ENCODE data around the gene SRBD1. TPM values are rescaled to one million over a fixed set of nuclear protein-coding genes. Genes with fewer than 3 reads are reported as not detected.

SRBD1 gene
- total RNA-seq, 1 experiment from 2014 or later: 19.8 TPM

Other genes starting within 250 kb of the SRBD1 start
- 4.4 and 7.0 TPM in 2 replicates for gene PRKCE, start 40.4 kb upstream of the SRBD1 start, total RNA-seq (2014; rRNA removed)

Measured in PC-3 (cell line).